Osteoblast (primary cell): ENCODE measurements around the gene ZFX. TPM values are rescaled to one million over a fixed set of nuclear protein-coding genes. Genes with fewer than 3 reads are reported as not detected.

Experiments
- DNase-seq: peaks from one replicate; pipeline ENCODE4 v3.0.0; 2011; ENCODE audit warnings: low spot score, mixed read lengths; ENCODE audit not compliant: insufficient read length; ENCODE audit errors: missing footprints
- H2AFZ ChIP-seq: 2 replicates; pipeline ENCODE4 v1.6.0; 2011; ENCODE audit warnings: mild to moderate bottlenecking, low read length
- H3K27ac ChIP-seq: 2 replicates; pipeline ENCODE4 v1.5.1; 2011; ENCODE audit warnings: mild to moderate bottlenecking, low read depth, low read length, moderate library complexity
- H3K27me3 ChIP-seq: 2 replicates; pipeline ENCODE4 v1.6.0; 2012; ENCODE audit warnings: mild to moderate bottlenecking, control low read depth, inconsistent platforms, low read length, moderate library complexity; ENCODE audit not compliant: insufficient read depth
- H3K36me3 ChIP-seq: 2 replicates; pipeline ENCODE4 v1.5.1; 2011; ENCODE audit warnings: mild to moderate bottlenecking, low read length, control low read depth, moderate library complexity; ENCODE audit not compliant: insufficient read depth
- H3K4me1 ChIP-seq: 2 replicates; pipeline ENCODE4 v1.5.1; 2011; ENCODE audit warnings: mild to moderate bottlenecking, low read length, control low read depth, moderate library complexity; ENCODE audit not compliant: insufficient read depth
- H3K4me2 ChIP-seq: 2 replicates; pipeline ENCODE4 v1.6.0; 2011; ENCODE audit warnings: mild to moderate bottlenecking, low read length; ENCODE audit not compliant: insufficient read depth
- H3K4me3 ChIP-seq: fragments of 200-600 bp; sonication (generic); 3 replicates; pipeline ENCODE4 v1.5.1; 2012; ENCODE audit warnings: mild to moderate bottlenecking, low read length, inconsistent platforms; ENCODE audit not compliant: insufficient read depth
- H3K79me2 ChIP-seq: 2 replicates; pipeline ENCODE4 v1.6.0; 2012; ENCODE audit warnings: mild to moderate bottlenecking, low read length, control low read depth, inconsistent platforms; ENCODE audit not compliant: insufficient read depth
- H3K9me3 ChIP-seq: 2 replicates; pipeline ENCODE4 v1.5.1; 2011; ENCODE audit warnings: low read depth, low read length, control low read depth
- H4K20me1 ChIP-seq: 2 replicates; pipeline ENCODE4 v1.6.0; 2012; ENCODE audit warnings: mild to moderate bottlenecking, low read length, control low read depth; ENCODE audit not compliant: insufficient read depth
- CTCF ChIP-seq: IDR thresholded peaks from 2 replicates; pipeline ENCODE4 v1.5.1; 2011; ENCODE audit warnings: mild to moderate bottlenecking, low read depth, low read length, moderate library complexity; ENCODE audit errors: extremely low read depth
- small RNA-seq: library from RNA; depleted of rRNA; stranded (forward); fragments of <200 nt; gene quantifications from one replicate; pipeline ENCODE3, GENCODE V24; 2012
- total RNA-seq: library from RNA; depleted of rRNA; stranded (reverse); fragments of >200 nt; gene quantifications from 2 replicates; pipeline ENCODE4 v1.2.3, GENCODE V29; 2012

Gene ZFX
- total RNA-seq, 1 donor: 50.7 TPM

- Histone ChIP-seq H3K4me2 (no peak overlapping the region), H3K27me3 (no peaks in the 10 kb centered on the region), H2AFZ (no peak overlapping the region), H3K4me3 (no peak overlapping the region), H3K36me3 (no peaks in the 10 kb centered on the region), H3K9me3 (no peaks in the 10 kb centered on the region), H3K4me1 (no peaks in the 10 kb centered on the region), H3K27ac (no peak overlapping the region), H4K20me1 (no peaks in the 10 kb centered on the region), H3K79me2 (no peaks in the 10 kb centered on the region)
- DNase-seq: no peak
- no peak for TF ChIP-seq CTCF
These were observed 114.9 kb downstream of the ZFX start for GRCh38 chrX:24264383-24264782.

Small RNA genes lying within 50 kb of the gene (small RNA-seq; reads per million reads assigned to genes)
- gene RF00263: not detected

Other genes with a start within 250 kb of the ZFX start
- gene APOO, start 241.8 kb upstream of the ZFX start, total RNA-seq: 5.6 and 7.2 TPM in 2 replicates
- not detected in 2 replicates for gene CXorf58, start 241.7 kb upstream of the ZFX start, total RNA-seq
- 8.3 and 8.7 TPM in 2 replicates for gene KLHL15, start 122.5 kb upstream of the ZFX start, total RNA-seq
- gene EIF2S3, start 94.8 kb upstream of the ZFX start, total RNA-seq: 374 and 474 TPM in 2 replicates
- not detected in 2 replicates for gene SUPT20HL2, start 164.3 kb downstream of the ZFX start, total RNA-seq
- not detected in 2 replicates for gene SUPT20HL1, start 210.9 kb downstream of the ZFX start, total RNA-seq